Mucosa of descending colon (tissue), 3 donors: Measurements from ENCODE around the gene ZNF324. TPM values are rescaled to one million over a fixed set of nuclear protein-coding genes. Genes with fewer than 3 reads are reported as not detected.
"Not testable (repeated sequence)": the region's sequence is repeated elsewhere in the genome, so short reads cannot be mapped to it uniquely, and the experiment has no call there.

Source experiments
- ATAC-seq: fragments of 200-7000 bp; cut with Tn5 transposase; one replicate; pipeline ENCODE4 v1.9.1; 2020; ENCODE audit warnings: mild to moderate bottlenecking, moderate library complexity
- DNase-seq, 3 donors: peaks; one replicate each; pipeline ENCODE4 v3.0.0-alpha.2; 2020
- H3K36me3 ChIP-seq: fragments of 200-600 bp; one replicate; pipeline ENCODE4 v1.8.0; 2021; ENCODE audit warnings: low read depth, mild to moderate bottlenecking
- H3K4me1 ChIP-seq: fragments of 200-600 bp; one replicate; pipeline ENCODE4 v1.8.0; 2021; ENCODE audit warnings: low read depth, mild to moderate bottlenecking
- H3K4me3 ChIP-seq: fragments of 200-600 bp; one replicate; pipeline ENCODE4 v1.8.0; 2021; ENCODE audit warnings: mild to moderate bottlenecking
- H3K9me3 ChIP-seq: fragments of 200-600 bp; one replicate; pipeline ENCODE4 v1.8.0; 2021; ENCODE audit warnings: mild to moderate bottlenecking
- intact Hi-C, 2 donors: fragments of 100-400 bp; cut with DNase I in 1 of 2; cut with micrococcal nuclease in 1 of 2; formaldehyde crosslinking; loops; one replicate each; pipeline versions ENCODE4 v1.11.0 to v1.11.1; 2022; cut with DNase I, micrococcal nuclease
- total RNA-seq, 3 donors: library from RNA; stranded (reverse); fragmentation: NEBNext Ultra II Directional in 2 of 3; extraction: Animal tissue kit (Norgen Biotek cat#: 25700) in 2 of 3; gene quantifications; one replicate each; pipeline versions ENCODE4 v1.2.1 to v1.2.4, GENCODE V29; 2021 to 2023
- TF ChIP-seq, protein P1 (sequence below): fragments of 200-600 bp; IDR thresholded peaks from one replicate; pipeline ENCODE4 v1.8.0; 2022; ENCODE audit warnings: antibody characterized with exemption, mild to moderate bottlenecking
- donor health status: DM: no; HTN: no; CAD: no; lungs with moderate emphysema.
- donor health status: DM: no; HTN: no; CAD: no.
- donor health status: DM: no; HTN: yes; CAD: no.

Gene ZNF324
- total RNA-seq, 3 donors from 2014 or later, result 10.1 to 14.8 (median 12.9) TPM

DNA sequence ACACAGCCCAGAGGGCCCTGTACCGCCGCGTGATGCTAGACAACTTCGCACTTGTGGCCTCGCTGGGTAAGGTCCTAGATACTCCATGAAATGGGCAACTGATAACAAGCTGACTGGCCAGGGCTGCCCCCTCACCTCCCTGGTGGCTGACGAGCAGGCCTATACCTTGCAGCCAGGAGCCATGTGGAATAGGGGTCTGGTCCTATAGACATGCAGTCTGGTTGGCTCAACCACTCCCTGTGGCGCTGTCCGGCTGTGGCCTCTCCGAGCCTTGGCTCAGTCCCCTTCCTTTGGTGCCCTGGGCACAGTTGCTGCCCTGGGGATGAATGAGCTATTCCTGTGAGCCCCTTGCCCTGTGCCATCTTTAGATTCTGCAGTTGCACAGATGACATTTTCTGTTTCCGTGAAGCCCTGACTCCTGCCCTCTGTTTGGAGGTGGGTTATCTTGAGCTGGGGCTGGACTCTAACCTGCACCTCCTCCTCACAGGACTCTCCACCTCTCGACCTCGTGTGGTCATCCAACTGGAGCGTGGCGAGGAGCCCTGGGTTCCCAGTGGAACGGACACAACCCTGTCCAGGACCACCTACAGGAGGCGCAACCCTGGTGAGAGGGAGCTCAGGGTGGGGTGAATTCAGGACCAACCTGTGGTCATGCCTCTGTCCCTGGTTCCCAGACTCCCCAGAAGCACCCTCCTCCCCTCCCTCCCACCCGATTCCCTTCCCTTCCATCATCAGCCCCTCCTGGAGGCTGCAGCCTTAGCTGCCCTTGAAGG is 2.5 kb downstream of the ZNF324 start:
- intact Hi-C loops, result no loop called here
- DNase-seq (no peak), ATAC-seq (no peak)
- TF ChIP-seq, protein P1, sequence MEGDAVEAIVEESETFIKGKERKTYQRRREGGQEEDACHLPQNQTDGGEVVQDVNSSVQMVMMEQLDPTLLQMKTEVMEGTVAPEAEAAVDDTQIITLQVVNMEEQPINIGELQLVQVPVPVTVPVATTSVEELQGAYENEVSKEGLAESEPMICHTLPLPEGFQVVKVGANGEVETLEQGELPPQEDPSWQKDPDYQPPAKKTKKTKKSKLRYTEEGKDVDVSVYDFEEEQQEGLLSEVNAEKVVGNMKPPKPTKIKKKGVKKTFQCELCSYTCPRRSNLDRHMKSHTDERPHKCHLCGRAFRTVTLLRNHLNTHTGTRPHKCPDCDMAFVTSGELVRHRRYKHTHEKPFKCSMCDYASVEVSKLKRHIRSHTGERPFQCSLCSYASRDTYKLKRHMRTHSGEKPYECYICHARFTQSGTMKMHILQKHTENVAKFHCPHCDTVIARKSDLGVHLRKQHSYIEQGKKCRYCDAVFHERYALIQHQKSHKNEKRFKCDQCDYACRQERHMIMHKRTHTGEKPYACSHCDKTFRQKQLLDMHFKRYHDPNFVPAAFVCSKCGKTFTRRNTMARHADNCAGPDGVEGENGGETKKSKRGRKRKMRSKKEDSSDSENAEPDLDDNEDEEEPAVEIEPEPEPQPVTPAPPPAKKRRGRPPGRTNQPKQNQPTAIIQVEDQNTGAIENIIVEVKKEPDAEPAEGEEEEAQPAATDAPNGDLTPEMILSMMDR, result no peak
- Histone ChIP-seq H3K4me1 (peaks cover 7% of the 10 kb centered on the region), H3K9me3 (no peaks in the 10 kb centered on the region), H3K36me3 (no peaks in the 10 kb centered on the region), H3K4me3 (no peak overlapping the region)

DNA sequence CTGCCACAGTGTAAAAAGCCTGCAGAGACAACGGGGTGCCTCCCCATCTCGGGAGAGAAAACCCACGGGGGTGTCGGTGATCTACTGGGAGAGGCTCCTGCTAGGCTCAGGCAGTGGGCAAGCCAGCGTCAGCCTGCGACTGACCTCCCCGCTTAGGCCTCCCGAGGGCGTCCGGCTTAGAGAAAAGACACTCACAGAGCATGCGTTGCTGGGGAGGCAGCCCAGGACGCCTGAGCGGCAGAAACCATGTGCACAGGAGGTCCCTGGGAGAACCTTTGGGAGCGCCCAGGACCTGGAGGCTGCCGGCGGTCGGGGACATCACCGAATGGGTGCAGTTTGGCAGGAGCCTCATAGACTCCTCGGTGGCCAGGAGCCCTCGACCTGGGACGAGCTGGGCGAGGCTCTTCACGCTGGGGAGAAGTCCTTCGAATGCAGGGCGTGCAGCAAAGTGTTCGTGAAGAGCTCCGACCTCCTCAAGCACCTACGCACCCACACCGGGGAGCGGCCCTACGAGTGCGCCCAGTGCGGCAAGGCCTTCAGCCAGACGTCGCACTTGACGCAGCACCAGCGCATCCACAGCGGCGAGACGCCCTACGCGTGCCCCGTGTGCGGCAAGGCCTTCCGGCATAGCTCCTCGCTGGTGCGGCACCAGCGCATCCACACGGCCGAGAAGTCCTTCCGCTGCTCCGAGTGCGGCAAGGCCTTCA is 4.1 kb downstream of the ZNF324 start:
- H3K4me1 ChIP-seq, result peaks cover 13% of the 10 kb centered on the region
- intact Hi-C loops, H3K36me3 ChIP-seq, DNase-seq, H3K4me3 ChIP-seq, H3K9me3 ChIP-seq, ATAC-seq: not testable (repeated sequence)

DNA sequence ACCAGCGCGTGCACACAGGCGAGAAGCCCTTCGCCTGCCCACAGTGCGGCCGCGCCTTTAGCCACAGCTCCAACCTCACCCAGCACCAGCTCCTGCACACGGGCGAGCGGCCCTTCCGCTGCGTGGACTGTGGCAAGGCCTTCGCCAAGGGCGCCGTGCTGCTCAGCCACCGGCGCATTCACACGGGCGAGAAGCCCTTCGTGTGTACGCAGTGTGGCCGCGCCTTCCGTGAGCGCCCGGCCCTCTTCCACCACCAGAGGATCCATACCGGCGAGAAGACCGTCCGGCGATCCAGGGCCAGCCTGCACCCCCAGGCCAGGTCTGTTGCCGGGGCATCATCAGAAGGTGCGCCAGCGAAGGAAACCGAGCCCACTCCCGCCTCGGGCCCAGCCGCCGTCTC is 4.9 kb downstream of the ZNF324 start:
- no peak for ATAC-seq
- peaks cover 12% of the 10 kb centered on the region for H3K4me1 ChIP-seq
- H3K4me3 ChIP-seq, result no peak overlapping the region
- no peaks in the 10 kb centered on the region for H3K9me3 ChIP-seq
- TF ChIP-seq, protein P1, result no peak
- intact Hi-C loops, result no loop called here
- DNase-seq, result no peak
- H3K36me3 ChIP-seq, result no peaks in the 10 kb centered on the region

DNA sequence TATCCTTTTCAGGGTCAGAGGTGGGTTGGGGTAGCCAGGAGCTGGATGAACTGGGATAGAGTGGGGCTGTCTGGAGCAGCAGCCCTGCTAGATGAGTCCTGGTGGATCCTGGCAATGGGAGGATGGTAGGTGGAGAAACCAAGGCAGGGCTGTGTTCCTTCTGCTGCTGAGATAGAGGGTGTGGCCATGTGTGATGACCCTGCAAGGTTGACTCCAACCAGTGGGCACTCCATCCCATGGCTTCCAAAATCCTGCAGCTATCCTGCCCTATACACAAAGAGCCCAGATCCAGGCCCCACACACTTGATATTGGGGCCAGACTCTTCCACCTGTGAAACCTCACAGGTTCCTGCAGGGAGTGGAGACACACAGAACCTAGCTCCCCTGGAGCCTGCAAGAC is 6.9 kb downstream of the ZNF324 start:
- no peak overlapping the region for H3K4me3 ChIP-seq
- TF ChIP-seq, protein P1, result no peak
- DNase-seq (no peak), ATAC-seq (no peak)
- peaks cover 11% of the 10 kb centered on the region for H3K4me1 ChIP-seq
- intact Hi-C loops, result no loop called here
- no peaks in the 10 kb centered on the region for H3K36me3 ChIP-seq
- no peaks in the 10 kb centered on the region for H3K9me3 ChIP-seq

DNA sequence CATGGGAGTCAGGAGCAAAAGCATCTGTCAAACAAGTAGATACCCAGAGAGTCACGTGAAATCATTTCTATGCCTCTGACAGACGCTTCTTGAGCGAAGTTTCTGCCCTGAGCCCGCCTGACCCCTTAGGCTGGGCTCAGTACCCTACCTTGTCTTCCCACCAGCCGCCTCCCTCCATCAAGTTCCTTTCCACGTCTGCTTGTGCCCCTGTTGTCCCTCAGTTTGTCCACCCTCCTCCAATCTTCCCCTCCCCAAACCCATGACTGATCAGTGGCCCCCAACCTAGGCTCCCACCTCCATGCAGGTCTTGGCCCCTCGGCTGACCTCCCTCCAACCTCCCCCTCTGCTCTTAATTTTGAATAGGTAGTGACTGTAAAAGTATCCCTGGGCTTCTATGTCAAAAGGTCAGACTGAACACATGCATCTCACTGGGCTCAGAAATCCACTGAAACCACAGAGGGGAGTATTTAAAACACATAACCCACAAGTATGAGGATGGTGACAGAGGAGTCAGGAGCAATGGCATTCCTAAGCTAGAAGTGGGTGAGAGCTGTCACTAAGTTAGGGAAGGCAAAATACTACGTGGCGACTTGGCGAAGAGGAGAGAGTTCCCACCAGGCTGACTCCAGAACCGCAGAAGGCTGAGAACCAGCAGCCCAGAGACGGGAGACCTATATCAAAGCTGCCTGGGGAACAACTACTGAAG is 7.6 kb downstream of the ZNF324 start:
- TF ChIP-seq, protein P1, result no peak
- H3K4me3 ChIP-seq, result no peak overlapping the region
- H3K9me3 ChIP-seq, result no peaks in the 10 kb centered on the region
- H3K4me1 ChIP-seq, result peaks cover 11% of the 10 kb centered on the region
- DNase-seq (no peak), ATAC-seq (no peak)
- no peaks in the 10 kb centered on the region for H3K36me3 ChIP-seq
- intact Hi-C loops, result no loop called here
